OCI-LY7 (cell line): ENCODE results near the gene LRBA.

Experiments
- CTCF ChIP-seq: fragments of 200-600 bp; sonication (generic); conservative IDR thresholded peaks from 2 replicates; pipeline ENCODE4 v1.5.1; 2014; ENCODE audit warnings: mild to moderate bottlenecking, antibody characterized with exemption, low read length, moderate library complexity, mixed read lengths
- EZH2phosphoT487 ChIP-seq: fragments of 200-600 bp; sonication (generic); IDR thresholded peaks from 2 replicates; pipeline ENCODE4 v1.6.1; 2018; ENCODE audit warnings: low read depth, borderline replicate concordance, mild to moderate bottlenecking, mixed run types, antibody characterized with exemption, low read length, moderate library complexity, mixed read lengths

GRCh38 chr4:150773032-150773431, 242.1 kb downstream of the LRBA start:
- TF ChIP-seq CTCF (no peak), EZH2phosphoT487 (no peak)
